Gastroesophageal sphincter (tissue), 3 donors: ENCODE measurements around the gene MPI.

Experiments
- CTCF ChIP-seq, 4 experiments: fragments of 200-600 bp in 2 of 4; fragments of 450-650 bp in 2 of 4; sonication (generic) in 1 of 4; IDR thresholded peaks; one replicate each; pipeline ENCODE4 v1.5.1; 2017 to 2019; ENCODE audit warnings: antibody characterized with exemption in 4 of 4, mild to moderate bottlenecking in 2 of 4, moderate library complexity in 2 of 4
- EP300 ChIP-seq: sonication (generic); formaldehyde crosslinking; IDR thresholded peaks from one replicate; pipeline ENCODE4 v1.6.1; 2017; ENCODE audit warnings: antibody characterized with exemption, mild to moderate bottlenecking
- POLR2A ChIP-seq, 2 donors: fragments of 450-650 bp; IDR thresholded peaks; one replicate each; pipeline ENCODE4 v1.6.1; 2017; ENCODE audit warnings: antibody characterized with exemption in 2 of 2, mild to moderate bottlenecking in 2 of 2, moderate library complexity in 1 of 2
- POLR2AphosphoS5 ChIP-seq: sonication (generic); formaldehyde crosslinking; IDR thresholded peaks from one replicate; pipeline ENCODE4 v1.6.1; 2017; ENCODE audit warnings: antibody characterized with exemption

- TF ChIP-seq CTCF (IDR thresholded peaks at IDR 0.05) (no peak), POLR2A (IDR thresholded peaks at IDR 0.05) (peak; percentile 57 to 79), POLR2AphosphoS5 (peak; percentile 80), EP300 (no peak)
These were observed 16.6 kb upstream of the MPI start, which contains the start of gene SCAMP2 for GRCh38 chr15:74873036-74873755.
